Ecto neural progenitor cell (in vitro differentiated cells): ENCODE results near the gene METTL22.
"Not testable (repeated sequence)": the region's sequence is repeated elsewhere in the genome, so short reads cannot be mapped to it uniquely, and the experiment has no call there.

Experiments
- DNase-seq: peaks from one replicate; pipeline ENCODE4 v3.0.0-alpha.2; 2018; ENCODE audit warnings: low spot score

The METTL22 gene

GRCh38 chr16:8632675-8633182, 11.2 kb downstream of the METTL22 start:
- no peak for DNase-seq

- peak; percentile 71 for DNase-seq
Measured at GRCh38 chr16:8634991-8635736, 13.7 kb downstream of the METTL22 start.

- no peak for DNase-seq
Measured at GRCh38 chr16:8639694-8640093, 18.2 kb downstream of the METTL22 start.

- DNase-seq: no peak
Measured at GRCh38 chr16:8641671-8642070, 20.2 kb downstream of the METTL22 start.

- DNase-seq: no peak
Measured at GRCh38 chr16:8642146-8642545, 20.6 kb downstream of the METTL22 start.

- DNase-seq: no peak
Measured at GRCh38 chr16:8644211-8645140, 23.0 kb downstream of the METTL22 start.

GRCh38 chr16:8645141-8645521, 23.6 kb downstream of the METTL22 start:
- no peak for DNase-seq

- DNase-seq: no peak
Measured at GRCh38 chr16:8645831-8646230, 24.3 kb downstream of the METTL22 start.

- DNase-seq: no peak
Measured at GRCh38 chr16:8646326-8647053, 25.0 kb downstream of the METTL22 start.

- DNase-seq: no peak
Measured at GRCh38 chr16:8647721-8648318, 26.3 kb downstream of the METTL22 start.

GRCh38 chr16:8648877-8649276, 27.4 kb downstream of the METTL22 start:
- DNase-seq: no peak

- no peak for DNase-seq
Measured at GRCh38 chr16:8649829-8650554, 28.5 kb downstream of the METTL22 start.

- not testable (repeated sequence) for DNase-seq
Measured at GRCh38 chr16:8651958-8652357, 30.5 kb downstream of the METTL22 start.

- no peak for DNase-seq
Measured at GRCh38 chr16:8655184-8655717, 33.8 kb downstream of the METTL22 start.

- DNase-seq: no peak
Measured at GRCh38 chr16:8656376-8656775, 34.9 kb downstream of the METTL22 start.

- DNase-seq: peak; percentile 81
Measured at GRCh38 chr16:8660841-8661301, 39.4 kb downstream of the METTL22 start.

- no peak for DNase-seq
Measured at GRCh38 chr16:8661703-8662102, 40.2 kb downstream of the METTL22 start.

- DNase-seq: no peak
Measured at GRCh38 chr16:8663192-8664089, 41.9 kb downstream of the METTL22 start.

- DNase-seq: no peak
Measured at GRCh38 chr16:8665529-8665928, 44.0 kb downstream of the METTL22 start.

- DNase-seq: no peak
Measured at GRCh38 chr16:8667492-8667891, 46.0 kb downstream of the METTL22 start.
